Effector CD4-positive, alpha-beta T cell (primary cell): ENCODE results near the gene PLXDC2.

Experiments used
- DNase-seq: peaks from one replicate; pipeline ENCODE4 v3.0.0-alpha.2; 2020

The PLXDC2 gene

GRCh38 chr10:19915816-19916215 is 99.6 kb downstream of the PLXDC2 start:
- no peak for DNase-seq

GRCh38 chr10:19917751-19918478 is 101.7 kb downstream of the PLXDC2 start:
- no peak for DNase-seq

GRCh38 chr10:19918794-19919193 is 102.6 kb downstream of the PLXDC2 start:
- DNase-seq, result no peak

DNA sequence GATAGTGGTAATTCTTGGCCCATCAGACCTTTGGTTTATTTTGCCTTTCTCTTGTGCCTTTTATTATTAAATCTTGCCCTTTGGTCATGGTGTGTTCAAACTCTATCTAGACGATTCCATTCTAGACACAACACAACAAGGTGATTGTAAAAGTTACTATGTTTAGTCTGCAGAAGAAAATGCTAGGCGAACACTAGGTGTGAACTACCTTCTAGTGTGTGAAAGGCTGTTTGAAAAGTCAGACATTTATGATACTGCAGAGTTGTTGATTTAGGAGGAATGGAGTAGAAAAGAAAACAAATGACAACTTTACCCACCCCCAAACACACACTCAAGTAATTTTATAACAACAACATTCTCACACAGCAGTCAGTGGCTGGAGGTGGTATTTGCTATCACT is 103.4 kb downstream of the PLXDC2 start:
- DNase-seq, result no peak

DNA sequence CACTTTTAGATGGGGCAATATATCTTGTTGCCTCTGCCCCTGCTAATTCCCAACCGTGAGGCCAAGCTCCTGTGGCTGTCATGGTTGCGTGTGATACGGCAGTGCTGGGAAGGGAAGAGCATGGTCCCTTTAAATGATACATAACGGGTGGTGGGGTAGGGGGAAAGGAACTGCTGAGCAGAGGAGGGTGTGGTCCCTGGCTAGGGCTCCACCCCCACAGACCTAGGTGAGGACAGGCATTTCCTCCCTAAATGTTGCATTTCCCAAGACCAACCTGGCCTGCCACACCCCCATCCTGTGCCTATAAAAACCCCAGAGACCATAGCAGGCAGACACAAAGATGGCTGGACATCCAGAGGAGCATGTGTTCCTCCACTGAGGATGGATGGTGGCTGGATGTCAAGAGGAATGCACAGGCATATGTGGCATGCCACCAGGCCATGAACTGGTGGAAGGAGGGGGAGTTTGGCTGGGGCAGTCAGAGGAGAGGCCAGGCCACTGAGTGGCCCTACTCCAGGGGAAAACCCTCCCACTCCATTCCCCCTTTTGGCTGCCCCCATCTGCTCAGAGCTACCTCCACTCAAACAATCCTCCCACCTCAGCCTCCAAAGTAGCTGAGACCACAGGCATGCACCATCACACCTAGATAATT is 104.0 kb downstream of the PLXDC2 start:
- DNase-seq, result no peak

DNA sequence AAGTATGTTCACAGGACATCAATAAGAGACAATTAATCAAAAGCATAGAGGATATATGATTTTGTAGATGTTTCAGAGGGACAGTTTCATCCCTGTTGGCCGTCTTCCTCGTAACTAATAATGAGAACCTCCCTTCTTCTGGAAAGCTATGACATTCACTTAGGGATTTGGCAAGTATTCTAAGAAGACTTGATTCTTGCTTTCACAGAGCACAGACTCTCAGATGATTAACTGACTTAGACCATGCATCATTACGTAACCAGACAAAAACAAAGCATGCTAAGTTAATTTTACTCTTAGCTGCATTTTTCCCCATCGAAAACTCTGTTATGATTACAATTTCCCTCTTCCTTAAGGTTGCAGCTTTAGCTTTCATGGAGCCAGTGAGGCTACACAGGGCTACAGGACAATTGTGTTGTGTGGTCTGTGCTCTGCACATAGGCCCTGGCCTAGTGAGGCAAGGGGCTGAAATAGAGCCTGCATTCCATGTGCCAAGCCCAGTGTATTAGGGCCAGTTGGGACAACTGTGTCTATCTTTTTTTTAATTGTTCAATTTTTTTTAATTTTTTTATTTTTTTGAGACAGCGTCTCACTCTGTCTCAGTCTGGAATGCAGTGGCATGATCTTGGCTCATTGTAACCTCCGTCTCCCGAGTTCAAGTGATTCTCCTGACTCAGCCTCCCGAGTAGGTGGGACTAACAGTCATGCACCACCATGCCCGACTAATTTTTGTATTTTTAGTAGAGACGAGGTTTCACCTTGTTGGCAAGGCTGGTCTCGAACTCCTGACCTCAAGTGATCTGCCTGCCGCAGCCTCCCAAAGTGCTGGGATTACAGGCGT is 105.3 kb downstream of the PLXDC2 start:
- no peak for DNase-seq

GRCh38 chr10:19922236-19922963 is 106.2 kb downstream of the PLXDC2 start:
- DNase-seq, result no peak

DNA sequence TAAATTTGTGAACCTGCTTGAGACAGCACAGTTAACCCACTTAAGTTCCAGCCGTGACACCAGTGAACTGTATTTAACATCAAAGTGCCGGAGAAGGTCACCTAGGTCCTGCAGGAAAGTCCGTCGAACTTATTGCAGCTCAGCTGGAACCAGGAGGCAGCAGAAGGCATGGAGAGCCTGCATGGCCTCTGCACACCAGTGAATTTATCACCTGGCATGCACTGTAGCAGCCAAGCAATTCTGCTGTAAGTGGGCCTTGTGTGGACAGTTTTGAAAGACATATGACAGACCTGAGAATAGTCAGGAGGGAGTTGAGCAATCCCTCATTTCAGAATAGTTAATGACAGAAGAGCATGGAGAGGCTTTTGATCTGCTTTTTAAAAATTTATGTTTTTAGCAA is 108.8 kb downstream of the PLXDC2 start:
- no peak for DNase-seq

DNA sequence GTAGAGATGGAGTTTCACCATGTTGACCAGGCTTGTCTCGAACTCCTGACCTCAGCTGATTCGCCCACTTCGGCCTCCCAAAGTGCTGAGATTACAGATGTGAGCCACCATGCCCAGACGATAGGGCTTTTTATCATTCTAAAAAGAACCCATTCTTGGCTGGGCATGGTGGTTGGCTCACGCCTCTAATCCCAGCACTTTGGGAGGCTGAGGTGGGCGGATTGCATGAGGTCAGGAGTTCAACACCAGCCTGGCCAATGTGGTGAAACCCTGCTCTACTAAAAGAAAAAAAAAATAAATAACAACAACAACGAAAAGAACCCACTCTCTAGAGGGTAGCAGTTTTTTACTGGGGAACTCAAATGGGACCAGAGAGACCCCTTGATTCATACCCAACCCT is 112.7 kb downstream of the PLXDC2 start:
- DNase-seq, result no peak

GRCh38 chr10:19929506-19930140 is 113.4 kb downstream of the PLXDC2 start:
- no peak for DNase-seq

GRCh38 chr10:19930936-19931893 is 115.0 kb downstream of the PLXDC2 start:
- no peak for DNase-seq

DNA sequence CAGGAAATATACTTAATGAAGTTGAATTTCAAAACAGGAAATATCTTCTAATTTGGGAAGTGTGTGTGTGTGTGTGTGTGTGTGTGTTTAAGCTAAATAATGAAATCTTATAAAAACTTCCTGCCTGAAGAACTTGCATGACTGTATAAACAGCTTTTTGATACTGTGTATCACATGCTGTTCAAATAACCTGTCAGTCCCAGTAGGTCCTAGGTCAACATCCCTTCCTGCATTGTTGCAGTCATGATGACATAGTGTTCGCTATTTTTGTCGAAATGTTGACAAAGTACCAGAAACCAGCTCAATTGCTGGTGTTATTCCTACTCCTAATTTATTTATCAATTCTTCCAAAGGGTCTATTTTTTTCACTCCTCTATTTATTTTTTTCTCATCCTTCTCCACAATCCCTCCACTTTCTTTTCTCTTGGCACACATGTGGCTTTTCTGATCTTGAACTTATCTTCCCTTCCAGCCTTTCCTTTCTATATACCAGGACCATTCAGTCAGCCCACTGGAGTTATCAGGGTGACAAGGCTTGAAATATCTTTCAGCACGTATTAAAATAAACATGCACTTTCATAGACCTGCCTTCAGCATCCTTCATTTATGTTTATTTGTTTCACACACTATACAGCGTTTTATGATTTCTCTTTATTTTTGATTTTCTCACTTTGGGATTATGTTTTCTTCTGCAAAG is 115.8 kb downstream of the PLXDC2 start:
- DNase-seq, result no peak

DNA sequence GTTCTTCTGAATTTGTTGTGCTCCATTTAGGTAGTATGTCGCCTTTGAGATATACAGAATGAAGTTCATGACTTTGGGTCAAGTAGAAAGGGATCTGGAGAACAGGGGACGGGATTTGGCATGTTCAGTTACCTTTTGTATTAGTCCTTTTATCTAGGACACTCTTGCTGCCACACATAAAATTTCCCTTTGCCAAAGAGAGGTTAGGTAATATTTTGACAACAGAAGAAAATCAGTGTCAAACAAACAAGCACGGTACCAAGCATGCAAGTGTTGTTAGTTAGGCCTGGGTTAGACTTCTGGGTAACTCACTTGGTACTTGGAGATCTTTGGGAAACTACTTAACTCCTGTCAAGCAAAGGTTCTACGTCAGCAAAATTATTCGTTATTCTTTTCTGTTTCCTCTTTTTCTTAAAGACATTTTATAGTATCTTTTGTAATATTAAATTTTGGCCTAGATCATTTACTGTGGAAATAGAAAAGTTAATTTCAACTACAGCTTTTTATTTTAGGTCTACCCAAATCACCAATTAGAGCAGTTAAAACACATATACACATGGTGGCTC is 116.7 kb downstream of the PLXDC2 start:
- no peak for DNase-seq

- DNase-seq, result no peak
These were observed 117.5 kb downstream of the PLXDC2 start for GRCh38 chr10:19933772-19934171.

DNA sequence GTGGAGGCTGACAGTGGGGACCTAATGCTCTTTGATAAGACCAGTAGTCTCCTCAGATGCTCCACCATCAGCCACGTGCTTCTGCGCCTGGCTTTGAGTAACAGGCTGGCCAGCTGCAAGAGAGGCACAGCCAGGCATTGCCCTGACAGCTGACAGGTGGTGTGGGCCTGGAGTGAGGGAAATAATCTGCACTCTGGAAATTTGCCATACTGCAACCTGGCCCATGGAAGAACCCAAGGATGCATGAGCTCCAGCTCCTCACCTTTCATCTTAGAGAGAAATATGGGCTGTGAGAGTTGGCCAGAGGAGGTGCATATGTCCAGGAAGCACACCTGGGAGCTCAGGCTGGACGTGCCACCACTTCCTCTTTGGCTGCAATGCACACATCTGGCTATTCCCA is 118.9 kb downstream of the PLXDC2 start:
- DNase-seq, result no peak

DNA sequence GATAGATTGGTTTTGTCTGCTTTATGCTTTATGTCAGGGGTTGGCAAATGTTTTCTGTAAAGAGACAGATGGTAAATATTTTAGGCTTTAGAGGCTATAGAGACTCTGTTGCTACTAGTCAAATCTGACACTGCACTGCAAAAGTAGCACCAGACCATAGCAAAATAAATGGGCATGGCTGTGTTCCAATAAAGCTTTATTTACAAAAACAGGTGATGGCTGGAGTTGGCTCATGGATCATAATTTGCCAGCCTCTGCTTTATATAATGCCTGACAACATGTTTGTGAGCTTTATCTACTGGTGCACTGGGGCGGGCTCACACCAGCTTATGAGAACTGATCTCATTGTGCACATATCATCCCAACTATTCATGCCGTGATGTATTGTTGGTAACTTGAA is 120.1 kb downstream of the PLXDC2 start:
- DNase-seq, result no peak

DNA sequence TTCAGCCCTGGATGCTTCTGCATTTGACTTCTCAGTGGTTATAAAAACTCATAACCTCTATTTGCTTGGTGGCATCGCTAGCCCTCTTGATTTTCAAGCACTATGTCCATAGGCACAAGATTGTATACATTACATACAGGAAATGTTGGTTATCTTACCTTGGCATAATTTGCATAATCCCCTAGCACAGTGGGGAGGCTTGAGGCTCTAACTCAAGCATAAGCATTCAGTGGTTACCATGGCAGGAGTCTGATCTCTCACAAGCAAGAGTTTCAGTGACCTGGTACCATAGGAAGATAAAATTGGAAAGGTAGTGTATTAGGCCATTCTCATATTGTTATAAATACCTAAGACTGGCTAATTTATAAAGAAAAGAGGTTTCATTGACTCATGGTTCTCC is 121.8 kb downstream of the PLXDC2 start:
- no peak for DNase-seq

DNA sequence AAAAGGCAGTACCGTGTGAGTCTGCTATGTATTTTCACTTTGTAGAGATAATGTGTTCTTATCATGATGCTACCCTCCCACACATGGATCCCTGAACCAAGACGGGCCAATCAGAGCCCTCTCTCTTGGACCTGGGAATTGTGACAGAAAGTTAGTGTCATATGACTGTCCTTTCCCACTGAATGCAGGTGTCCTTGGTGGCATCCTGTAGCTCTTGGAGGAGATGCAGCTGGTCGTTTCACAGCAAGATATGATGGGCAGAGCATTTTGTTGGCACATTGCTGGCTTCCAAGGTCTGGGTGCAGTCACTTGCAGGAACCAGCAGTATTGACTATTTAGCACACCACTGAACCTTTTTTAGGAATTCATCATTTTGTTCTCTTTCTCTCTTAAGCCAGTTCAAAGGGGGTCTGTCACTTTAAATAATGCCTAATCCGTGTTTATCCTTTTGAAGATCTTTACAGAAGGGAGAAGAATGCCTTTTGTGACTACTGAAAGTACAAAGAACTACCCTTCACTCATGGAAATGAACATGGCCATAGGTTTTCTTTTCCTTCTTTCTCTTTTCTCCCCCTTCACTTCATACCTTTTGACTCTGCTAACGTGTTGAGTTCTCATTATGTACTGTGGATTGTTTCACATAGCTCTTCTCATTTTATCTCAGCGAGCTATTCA is 125.1 kb downstream of the PLXDC2 start:
- DNase-seq, result no peak

GRCh38 chr10:19944911-19945663 is 128.9 kb downstream of the PLXDC2 start:
- no peak for DNase-seq
